Aortic smooth muscle cell (primary cell): ENCODE data around the gene FUT7. TPM values are rescaled to one million over a fixed set of nuclear protein-coding genes. Genes with fewer than 3 reads are reported as not detected.

Experiments used
- total RNA-seq: library from RNA; depleted of rRNA; stranded (reverse); fragments of >200 nt; gene quantifications from 2 replicates; pipeline ENCODE4 v1.2.3, GENCODE V29; 2014

The FUT7 gene, protein sequence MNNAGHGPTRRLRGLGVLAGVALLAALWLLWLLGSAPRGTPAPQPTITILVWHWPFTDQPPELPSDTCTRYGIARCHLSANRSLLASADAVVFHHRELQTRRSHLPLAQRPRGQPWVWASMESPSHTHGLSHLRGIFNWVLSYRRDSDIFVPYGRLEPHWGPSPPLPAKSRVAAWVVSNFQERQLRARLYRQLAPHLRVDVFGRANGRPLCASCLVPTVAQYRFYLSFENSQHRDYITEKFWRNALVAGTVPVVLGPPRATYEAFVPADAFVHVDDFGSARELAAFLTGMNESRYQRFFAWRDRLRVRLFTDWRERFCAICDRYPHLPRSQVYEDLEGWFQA
- not detected in 2 replicates for total RNA-seq

DNA sequence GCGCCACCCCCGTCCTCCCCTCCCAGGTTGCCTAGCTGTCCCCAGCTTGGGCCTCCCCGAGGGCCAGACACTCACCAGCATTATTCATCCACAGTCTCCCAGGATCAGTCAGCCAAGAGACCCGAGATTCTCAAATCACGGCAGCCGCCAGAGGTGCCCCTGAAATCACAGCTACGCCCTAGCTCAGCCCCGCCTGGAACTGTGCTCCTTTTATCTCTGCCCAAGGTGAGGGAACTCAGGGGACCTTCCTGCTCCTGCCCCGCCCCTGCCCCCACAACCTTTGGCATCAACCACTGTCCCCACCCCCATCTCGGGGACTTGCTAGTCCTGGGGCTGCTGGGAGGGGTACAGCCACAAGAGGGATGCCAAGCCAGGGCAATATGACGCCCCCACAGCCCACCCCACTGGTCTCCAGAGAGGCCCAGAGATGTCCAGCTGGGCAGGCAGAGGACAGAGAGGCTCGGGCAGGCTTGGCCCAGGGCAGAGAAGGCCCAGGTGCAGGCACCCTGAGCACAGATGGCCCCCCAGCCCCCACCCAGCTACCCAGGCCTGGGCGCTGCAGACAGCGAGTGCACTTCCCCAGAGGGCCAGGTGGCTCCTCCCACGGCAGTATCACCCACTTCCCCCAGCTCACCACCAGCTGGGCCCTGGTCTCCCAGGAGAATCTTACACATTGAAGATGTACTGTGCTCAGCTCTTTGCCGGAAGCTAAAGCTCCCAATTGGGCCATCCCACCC, at the start of gene FUT7:
FUT7 (minus strand) TSS at position 185 of the 737 bp plus-strand sequence; CDS start at position 88, 97 bp downstream.

DNA sequence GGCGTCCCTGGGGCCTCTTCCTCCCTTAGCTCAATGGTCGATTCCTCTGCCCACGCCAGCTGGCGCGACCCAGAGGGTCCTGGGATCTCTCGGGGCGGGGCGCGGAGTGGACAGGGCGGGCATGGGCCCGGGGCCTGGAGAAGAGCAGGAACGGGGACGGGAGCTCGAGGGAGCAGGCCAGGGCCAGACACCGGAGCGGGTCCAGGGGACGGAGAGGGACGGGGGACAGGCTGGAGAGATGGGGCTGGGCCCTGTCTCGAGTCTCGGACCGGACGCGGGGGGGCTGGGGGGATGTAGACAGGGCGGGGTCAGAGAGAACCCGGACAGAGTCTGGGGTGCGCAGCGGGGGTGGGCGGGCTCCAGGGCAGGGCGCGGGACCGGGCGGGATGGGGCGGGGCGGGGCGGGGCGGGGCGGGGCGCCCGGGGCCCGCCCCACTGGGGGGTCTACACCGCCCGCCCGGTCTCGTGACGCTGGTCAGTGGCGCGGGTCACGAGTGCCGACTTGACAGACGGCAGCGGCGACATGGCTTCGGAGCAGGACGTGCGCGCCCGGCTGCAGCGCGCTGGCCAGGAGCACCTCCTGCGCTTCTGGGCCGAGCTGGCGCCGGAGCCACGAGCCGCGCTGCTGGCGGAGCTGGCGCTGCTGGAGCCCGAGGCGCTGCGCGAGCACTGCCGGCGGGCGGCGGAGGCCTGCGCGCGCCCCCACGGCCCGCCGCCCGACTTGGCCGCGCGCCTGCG, 45.3 kb upstream of the FUT7 start, which contains the start of gene UAP1L1:
UAP1L1 (plus strand) TSS at position 508 of the 738 bp plus-strand sequence; CDS start at position 524, 16 bp downstream.

DNA sequence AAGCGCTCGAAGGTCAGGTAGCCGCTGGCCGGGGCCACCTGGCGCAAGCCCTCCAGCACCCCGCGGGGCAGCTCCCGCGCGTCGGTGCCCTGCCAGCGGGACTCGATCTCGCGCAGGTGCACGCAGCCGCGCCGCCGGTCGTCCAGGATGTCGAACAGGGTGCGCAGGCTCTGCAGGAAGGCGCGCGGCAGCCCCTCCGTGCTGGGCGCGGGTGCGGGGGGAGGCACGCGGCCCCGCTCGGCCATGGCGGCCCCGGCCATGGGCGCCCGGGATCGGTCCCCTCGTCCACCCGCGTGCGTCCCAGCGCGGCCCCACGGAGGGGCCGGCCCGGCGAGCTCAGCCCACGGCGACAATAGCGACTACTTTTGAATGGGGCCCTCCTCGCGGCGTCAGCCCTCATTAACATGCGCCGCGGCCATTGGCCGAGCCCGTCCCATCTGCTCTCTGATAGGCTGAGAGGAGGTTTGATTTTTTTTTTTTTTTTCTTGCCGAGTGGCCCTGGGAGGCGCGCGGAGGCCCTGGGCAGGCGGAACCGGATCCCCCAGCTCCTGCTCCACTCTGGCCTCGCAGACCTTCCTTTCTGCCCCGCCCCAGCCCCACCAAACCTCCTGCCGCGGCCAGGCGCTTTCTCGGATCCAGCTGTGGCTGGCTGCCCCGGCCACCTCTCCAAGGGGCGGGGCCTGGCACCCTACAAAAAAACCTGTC, 38.5 kb upstream of the FUT7 start, which contains the start of gene SAPCD2:
SAPCD2 (minus strand) TSS at position 357 of the 705 bp plus-strand sequence; CDS start at position 260, 97 bp downstream.

DNA sequence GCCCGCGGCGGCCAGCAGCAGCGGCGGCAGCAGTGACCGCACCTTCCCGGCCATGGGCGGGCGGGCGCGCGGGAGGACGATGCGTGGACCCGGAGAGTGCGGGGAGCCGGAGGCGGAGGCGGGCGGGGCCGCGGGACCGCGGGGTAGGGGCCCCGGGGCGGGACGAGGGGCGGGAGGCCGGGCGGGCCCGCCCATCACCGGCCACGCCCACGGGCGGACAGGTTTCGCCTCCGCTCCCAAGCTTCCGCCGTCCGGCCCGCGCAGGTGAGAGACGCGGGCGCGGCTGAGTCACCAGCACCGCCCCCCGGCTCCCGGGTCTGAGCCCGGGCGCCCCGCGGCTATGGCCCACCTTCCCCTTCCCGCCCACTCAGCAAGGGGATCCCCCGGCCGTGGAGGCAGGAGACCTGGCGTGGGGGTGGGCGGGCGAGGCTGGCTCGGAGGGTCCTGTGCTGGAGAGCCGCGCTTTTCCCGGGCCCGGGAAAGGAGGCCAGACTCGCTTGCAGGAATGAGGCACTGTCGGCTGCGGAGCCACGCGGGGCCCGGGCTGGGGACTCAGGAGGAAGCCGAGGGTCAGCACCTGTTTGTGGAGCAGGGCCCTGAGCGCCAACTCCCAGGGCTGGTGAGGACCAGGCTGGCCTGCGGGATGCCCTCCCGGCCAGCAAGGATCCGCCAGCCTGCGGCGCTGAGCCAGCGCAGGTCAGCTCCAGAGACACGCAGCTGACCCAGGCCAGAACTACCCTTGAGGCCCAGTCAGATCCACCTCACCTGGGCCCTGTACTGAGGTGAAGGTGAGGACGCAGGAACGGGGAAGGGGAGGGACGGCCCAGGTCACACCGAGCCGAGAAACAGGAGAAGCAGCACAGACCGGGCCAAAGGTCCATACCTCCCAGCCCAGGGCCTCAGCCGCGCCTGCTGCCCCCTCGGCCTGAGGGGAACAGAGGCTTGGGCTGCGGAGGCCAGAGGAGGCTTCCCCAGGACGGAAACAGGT, 22.4 kb upstream of the FUT7 start, which contains the start of gene ENTPD2:
ENTPD2 (minus strand) TSS at position 118 of the 988 bp plus-strand sequence; CDS start at position 54, 64 bp downstream.

DNA sequence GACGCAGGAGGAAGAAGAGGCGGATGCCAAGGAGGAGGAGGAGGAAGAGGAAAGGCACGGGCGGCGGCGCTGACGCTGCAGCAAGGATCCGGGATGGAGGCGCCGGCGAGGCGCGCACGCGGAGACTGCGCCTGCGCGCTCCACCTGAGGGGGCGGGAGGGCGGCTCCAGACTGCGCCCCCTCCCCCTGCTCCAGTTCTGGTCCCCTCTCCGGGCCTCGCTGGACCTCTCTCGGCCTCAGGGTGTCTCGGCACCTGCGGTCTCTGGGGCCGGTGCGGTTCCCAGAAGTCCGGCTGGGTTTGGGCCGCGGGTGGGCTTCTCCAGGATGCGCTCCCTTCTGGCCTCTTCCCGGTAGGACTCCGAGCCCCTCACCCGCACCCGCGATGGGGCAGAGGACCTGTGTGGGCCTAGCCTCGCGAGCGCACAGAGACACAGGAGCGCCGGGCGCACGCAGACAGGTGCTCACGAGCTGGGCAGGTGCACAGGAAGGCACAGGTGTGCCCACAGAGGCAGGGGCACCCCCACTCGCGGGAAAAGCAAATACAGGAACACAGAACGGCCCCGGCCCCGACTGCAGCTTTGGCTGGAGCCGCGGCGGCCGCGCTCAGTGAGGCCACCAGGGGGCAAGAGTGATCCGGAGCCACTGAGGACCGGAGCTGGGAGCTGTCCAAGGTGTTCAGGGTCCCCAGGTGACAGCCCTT, 14.3 kb upstream of the FUT7 start, which contains the start of gene NPDC1:
NPDC1 (minus strand) TSS at position 90 of the 700 bp plus-strand sequence. CDS start 188 bp downstream, outside the sequence.

DNA sequence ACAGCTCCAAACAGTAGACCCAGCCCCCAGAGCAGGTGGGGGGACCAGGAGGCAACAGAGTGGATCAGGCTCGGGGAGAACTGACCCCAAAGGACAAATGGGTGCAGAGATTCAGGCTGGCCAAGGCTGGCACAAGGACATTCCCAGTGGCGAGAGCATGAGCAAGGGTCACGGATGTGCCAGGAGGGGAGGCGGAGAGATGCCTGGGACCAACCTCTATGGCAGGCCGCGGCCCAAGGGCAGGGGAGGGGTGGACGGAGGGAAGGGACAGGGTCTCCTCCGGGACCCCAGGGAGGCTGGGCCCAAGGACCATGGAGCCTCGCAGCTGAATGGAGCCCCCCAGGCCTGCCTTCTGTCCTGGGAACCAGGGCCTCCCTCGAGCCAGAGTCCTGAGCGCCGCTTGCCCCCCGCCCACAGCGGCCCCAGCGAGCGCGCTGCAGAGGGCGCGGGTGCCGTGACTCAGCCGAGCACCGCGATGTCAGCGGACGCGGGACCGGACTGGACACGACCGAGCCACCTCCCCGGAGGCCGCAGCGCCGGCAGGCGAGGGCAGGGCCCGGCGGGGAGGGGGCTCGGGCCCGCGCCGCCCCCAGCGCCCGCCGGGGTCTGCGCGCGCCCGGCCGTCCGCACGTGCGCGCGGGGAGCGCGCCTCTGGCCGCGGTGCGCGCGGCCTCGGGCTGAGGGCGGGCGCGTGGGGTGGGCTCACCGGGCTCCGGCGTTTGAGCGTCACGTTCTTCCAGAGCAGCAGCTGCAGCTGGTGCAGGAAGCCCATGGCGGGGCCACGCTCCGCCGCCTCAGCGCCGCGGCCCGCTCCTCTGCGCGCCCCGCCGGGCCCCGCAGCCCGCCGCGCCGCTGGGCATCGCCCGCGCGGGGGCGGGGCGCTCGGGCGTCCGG, 4.3 kb downstream of the FUT7 start, which contains the start of gene ABCA2:
ABCA2 (minus strand) TSS at position 869 of the 894 bp plus-strand sequence; CDS start at position 772, 97 bp downstream.

DNA sequence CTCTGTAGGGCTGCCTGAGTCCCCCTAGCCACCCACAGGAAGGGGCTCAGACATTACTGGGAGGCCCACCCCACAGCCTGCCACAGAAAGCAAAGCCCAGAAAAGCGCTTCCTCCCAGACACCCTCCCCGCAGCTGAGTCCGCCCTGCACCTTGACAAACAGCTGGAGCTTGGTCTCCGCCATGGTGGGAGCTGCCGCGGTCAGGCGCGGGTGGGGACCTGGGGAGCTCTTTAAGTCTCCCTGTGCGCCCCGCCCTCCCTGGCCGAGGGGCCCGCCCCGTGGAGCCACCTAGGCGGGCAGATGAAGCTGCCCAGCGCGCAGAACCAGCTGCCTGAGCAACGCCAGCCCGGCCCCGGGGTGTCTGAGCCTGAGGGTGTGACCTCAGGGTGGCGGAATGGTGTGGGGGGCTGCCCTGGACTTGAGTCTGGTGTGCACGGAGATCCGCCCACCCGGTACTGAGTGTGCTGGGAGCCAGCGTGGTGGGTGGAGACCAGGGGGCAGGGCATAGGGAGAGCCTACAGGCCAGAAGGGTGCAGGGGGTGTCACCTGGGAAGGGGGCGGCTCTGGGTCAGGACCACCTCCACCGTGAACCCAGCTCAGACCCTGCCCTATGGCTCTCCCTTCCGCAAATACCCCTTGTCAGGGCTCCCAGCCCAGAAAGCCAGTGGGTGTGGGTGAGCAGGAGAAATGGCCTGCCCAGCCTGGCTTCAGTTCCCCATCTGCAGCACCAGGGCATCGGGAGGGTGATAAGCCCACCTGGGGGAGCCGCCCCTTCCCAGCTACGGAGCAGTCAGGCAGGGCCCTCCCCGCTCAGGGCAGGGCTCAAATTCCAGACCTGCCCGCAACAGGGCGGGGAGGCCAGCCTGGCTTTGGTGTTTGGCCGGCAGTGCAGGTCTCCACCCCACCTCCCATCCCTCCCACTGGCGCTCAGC, 35.3 kb downstream of the FUT7 start, which contains the start of gene CLIC3:
CLIC3 (minus strand) TSS at position 208 of the 932 bp plus-strand sequence; CDS start at position 183, 25 bp downstream.

DNA sequence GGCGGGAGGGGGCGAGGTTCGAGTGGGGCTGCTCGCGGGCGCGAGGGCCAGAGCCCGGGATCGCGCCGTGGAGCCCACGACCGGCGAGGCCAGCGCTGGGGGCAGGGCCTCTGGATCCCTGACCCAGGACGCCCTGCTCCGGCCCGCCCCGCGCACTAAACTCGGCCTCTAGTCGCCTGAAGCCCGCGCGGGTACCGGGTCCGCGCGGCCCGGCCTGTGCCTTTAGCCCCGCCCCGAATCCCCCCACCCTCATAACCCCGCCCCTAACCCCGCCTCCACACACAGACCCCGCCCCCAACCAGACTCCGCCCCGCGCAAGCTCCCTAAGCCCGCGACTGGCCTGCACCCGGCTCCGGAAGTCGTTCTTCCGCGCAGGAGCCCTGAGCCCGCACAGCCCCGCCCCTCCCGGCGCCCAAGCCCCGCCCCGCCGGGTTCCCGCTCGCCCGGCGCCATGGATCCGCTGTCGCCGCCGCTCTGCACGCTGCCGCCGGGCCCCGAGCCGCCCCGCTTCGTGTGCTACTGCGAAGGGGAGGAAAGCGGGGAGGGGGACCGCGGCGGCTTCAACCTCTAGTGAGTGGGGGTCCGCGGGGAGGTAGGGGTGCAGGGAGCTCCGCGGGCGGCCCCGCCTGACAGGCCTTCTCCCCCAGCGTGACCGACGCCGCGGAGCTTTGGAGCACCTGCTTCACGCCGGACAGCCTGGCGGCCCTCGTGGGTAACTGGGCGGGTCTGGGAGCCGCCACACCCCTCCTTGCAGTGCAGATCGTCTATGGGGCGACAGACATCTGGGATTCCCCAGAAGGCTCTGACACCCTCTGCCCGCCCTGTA, 39.7 kb downstream of the FUT7 start, which contains the start of gene PAXX:
PAXX (plus strand) TSS at position 430 of the 826 bp plus-strand sequence; CDS start at position 452, 22 bp downstream.

DNA sequence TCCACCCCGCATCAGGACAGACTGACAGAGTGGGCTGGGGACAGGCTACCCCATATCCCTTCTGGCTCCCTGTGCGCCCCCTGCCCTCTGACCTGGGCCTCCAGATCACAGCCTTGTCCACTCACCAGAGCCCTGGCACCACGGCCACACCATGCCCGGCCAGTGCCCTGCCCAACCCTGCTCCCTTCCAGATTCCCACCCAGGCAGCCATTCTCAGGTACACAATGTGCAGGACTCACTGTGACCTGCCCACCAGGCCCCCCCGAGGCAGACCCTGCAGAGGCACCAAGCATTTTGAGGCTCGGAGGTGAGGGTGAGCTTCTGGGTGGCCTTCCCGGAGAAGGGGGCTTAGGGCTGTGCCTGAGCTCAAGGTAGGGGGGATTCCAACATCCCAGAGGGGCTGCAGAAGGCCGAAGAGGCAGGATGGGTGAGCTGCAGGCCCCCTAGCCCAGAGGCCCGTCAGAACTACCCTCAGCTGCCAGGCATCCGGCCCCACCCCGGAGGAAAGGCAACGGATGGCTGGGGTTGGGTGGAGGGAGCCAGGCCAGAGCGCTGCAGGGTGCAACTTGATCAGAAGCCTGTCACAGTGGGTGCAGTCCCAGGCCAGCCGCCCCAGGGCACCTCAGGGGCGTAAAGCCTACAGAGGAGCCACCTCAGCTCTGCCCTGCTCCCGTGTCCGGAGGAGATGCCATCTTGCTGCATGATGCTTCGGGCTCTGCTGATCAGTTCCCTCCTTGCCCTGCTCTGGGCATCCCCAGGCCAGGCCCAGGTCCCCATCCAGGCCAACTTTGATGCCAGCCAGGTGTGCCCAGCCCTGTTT, 49.4 kb downstream of the FUT7 start, which contains the start of gene LCNL1:
LCNL1 (plus strand) TSS at position 762 of the 820 bp plus-strand sequence. CDS start 594 bp downstream, outside the sequence.

Other genes with a start within 250 kb of the FUT7 start
- 66.0 and 77.2 TPM in 2 replicates for gene TMEM141, start 240.7 kb downstream of the FUT7 start, total RNA-seq
- 0.19 and 0.26 TPM in 2 replicates for gene CCDC183, start 235.8 kb downstream of the FUT7 start, total RNA-seq
- gene RABL6, start 224.1 kb downstream of the FUT7 start, total RNA-seq = 57.2 and 62.2 TPM in 2 replicates
- gene AJM1, start 189.6 kb downstream of the FUT7 start, total RNA-seq = 1.1 TPM in 2 replicates
- 161 and 208 TPM in 2 replicates for gene PHPT1, start 182.7 kb downstream of the FUT7 start, total RNA-seq
- 0.40 and 0.68 TPM in 2 replicates for gene MAMDC4, start 179.7 kb downstream of the FUT7 start, total RNA-seq
- 511 and 536 TPM in 2 replicates for gene EDF1, start 165.8 kb downstream of the FUT7 start, total RNA-seq
- gene TRAF2, start 145.6 kb downstream of the FUT7 start, total RNA-seq = 6.6 and 11.6 TPM in 2 replicates
- gene FBXW5, start 87.3 kb downstream of the FUT7 start, total RNA-seq = 144 and 185 TPM in 2 replicates
- 0.13 and 0.44 TPM in 2 replicates for gene C8G, start 86.8 kb downstream of the FUT7 start, total RNA-seq
- 0.26 and 0.37 TPM in 2 replicates for gene LCN12, start 79.8 kb downstream of the FUT7 start, total RNA-seq
- 9.8 and 21.8 TPM in 2 replicates for gene PTGDS, start 54.6 kb downstream of the FUT7 start, total RNA-seq
- 0.44 and 1.6 TPM in 2 replicates for gene LCNL1, start 49.1 kb downstream of the FUT7 start, total RNA-seq
- gene PAXX, start 39.7 kb downstream of the FUT7 start, total RNA-seq = 11.6 and 15.6 TPM in 2 replicates
- 4.8 and 5.2 TPM in 2 replicates for gene CLIC3, start 35.5 kb downstream of the FUT7 start, total RNA-seq
- gene ABCA2, start 3.9 kb downstream of the FUT7 start, total RNA-seq = 33.4 and 40.3 TPM in 2 replicates
- gene NPDC1, start 14.1 kb upstream of the FUT7 start, total RNA-seq = 21.4 and 28.4 TPM in 2 replicates
- gene ENTPD2, start 22.0 kb upstream of the FUT7 start, total RNA-seq = not detected in 2 replicates
- 5.1 and 7.7 TPM in 2 replicates for gene SAPCD2, start 38.5 kb upstream of the FUT7 start, total RNA-seq
- 14.0 and 19.0 TPM in 2 replicates for gene UAP1L1, start 45.4 kb upstream of the FUT7 start, total RNA-seq
- gene MAN1B1, start 54.9 kb upstream of the FUT7 start, total RNA-seq = 84.3 and 90.3 TPM in 2 replicates
- 83.8 and 87.8 TPM in 2 replicates for gene DPP7, start 82.6 kb upstream of the FUT7 start, total RNA-seq
- gene GRIN1, start 107.1 kb upstream of the FUT7 start, total RNA-seq = 0.06 and 0.13 TPM in 2 replicates
- not detected in 2 replicates for gene LRRC26, start 138.0 kb upstream of the FUT7 start, total RNA-seq
- gene TMEM210, start 140.0 kb upstream of the FUT7 start, total RNA-seq = not detected in 2 replicates
- 21.9 and 23.6 TPM in 2 replicates for gene ANAPC2, start 156.5 kb upstream of the FUT7 start, total RNA-seq
- gene SSNA1, start 156.6 kb upstream of the FUT7 start, total RNA-seq = 73.2 and 78.1 TPM in 2 replicates
- gene TPRN, start 168.7 kb upstream of the FUT7 start, total RNA-seq = 5.2 and 5.8 TPM in 2 replicates
- gene TMEM203, start 173.6 kb upstream of the FUT7 start, total RNA-seq = 28.7 and 34.1 TPM in 2 replicates
- gene NDOR1, start 173.6 kb upstream of the FUT7 start, total RNA-seq = 3.1 and 3.3 TPM in 2 replicates
- 0.40 and 0.50 TPM in 2 replicates for gene RNF208, start 190.2 kb upstream of the FUT7 start, total RNA-seq
- 0.87 and 1.2 TPM in 2 replicates for gene CYSRT1, start 193.1 kb upstream of the FUT7 start, total RNA-seq
- 0.12 and 0.13 TPM in 2 replicates for gene RNF224, start 195.4 kb upstream of the FUT7 start, total RNA-seq
- 0.06 and 0.13 TPM in 2 replicates for gene SLC34A3, start 198.8 kb upstream of the FUT7 start, total RNA-seq
- 144 and 225 TPM in 2 replicates for gene TUBB4B, start 209.2 kb upstream of the FUT7 start, total RNA-seq
- not detected in 2 replicates for gene STPG3, start 219.2 kb upstream of the FUT7 start, total RNA-seq
- gene NELFB, start 223.2 kb upstream of the FUT7 start, total RNA-seq = 44.7 and 51.8 TPM in 2 replicates
- gene TOR4A, start 245.6 kb upstream of the FUT7 start, total RNA-seq = 35.2 and 35.7 TPM in 2 replicates